MM.1S (cell line): ENCODE data around the gene GYS2.

Source experiments
- CTCF ChIP-seq: fragments of 300-600 bp; sonication (generic); IDR thresholded peaks from 2 replicates; pipeline ENCODE4 v1.5.1; 2016; ENCODE audit warnings: antibody characterized with exemption, low read length, mixed read lengths
- EZH2 ChIP-seq: fragments of 300-600 bp; sonication (generic); optimal IDR thresholded peaks from 2 replicates; pipeline ENCODE3; 2017; ENCODE audit warnings: low read depth, mild to moderate bottlenecking, antibody characterized with exemption, low read length, mixed read lengths
- EZH2phosphoT487 ChIP-seq: fragments of 300-600 bp; sonication (generic); IDR thresholded peaks from 2 replicates; pipeline ENCODE4 v1.6.1; 2018; ENCODE audit warnings: antibody characterized with exemption, low read length

DNA sequence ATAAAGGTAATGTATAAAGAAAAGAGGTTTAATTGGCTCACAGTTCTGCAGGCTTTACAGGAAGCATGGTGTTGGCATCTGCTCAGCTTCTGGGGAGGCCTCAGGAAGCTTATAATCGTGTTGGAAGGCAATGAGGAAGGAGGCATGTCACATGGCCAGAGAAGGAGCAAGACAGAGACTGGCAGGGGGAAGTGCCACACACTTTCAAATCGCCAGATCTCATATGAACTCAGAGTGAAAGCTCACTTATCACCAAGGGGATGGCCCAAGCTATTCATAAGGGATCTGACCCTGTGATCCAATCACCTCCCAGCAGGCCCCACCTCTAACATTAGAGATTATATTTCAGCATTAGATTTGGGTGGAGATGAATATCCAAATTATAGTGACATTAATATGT lies 26.7 kb upstream of the GYS2 start:
- no peak for TF ChIP-seq CTCF
- no peak for TF ChIP-seq EZH2phosphoT487
- TF ChIP-seq EZH2, result no peak
